Measurements from ENCODE around the gene TIGD1. TPM values are rescaled to one million over a fixed set of nuclear protein-coding genes. Genes with fewer than 3 reads are reported as not detected.

TIGD1 gene
- total and polyA plus RNA-seq, 5 donors from 2014 or later: 11.2 to 15.1 (median 14.5) TPM

GRCh38 chr2:232523402-232523681 is 27.0 kb downstream of the TIGD1 start:
- Mint-ChIP-seq H3K9me3 (peaks cover 0 to under 1% (median 0%) of the 10 kb centered on the region in 7 donors), H3K27ac (no peak overlapping the region), H3K4me3 (peak overlapping the region in 2 of 4 donors; percentile 29 to 67), H3K27me3 (peaks cover 42% of the 10 kb centered on the region), H3K36me3 (no peaks in the 10 kb centered on the region), H3K4me1 (peaks cover 0 to 13% (median under 1%) of the 10 kb centered on the region in 4 donors)
- Histone ChIP-seq H3K27me3 (ENCODE audit: control insufficient read depth, insufficient read depth, low read length) (peaks cover 3% of the 10 kb centered on the region), H3K4me3 (ENCODE audit: low read depth, low read length) (no peak overlapping the region), H3K27ac (ENCODE audit: insufficient read depth, low read length, poor library complexity, severe bottlenecking) (no peak overlapping the region), H3K36me3 (ENCODE audit: control insufficient read depth, insufficient read depth, low read length) (no peaks in the 10 kb centered on the region), H3K4me1 (ENCODE audit: control insufficient read depth, insufficient read depth, low read length, poor library complexity, severe bottlenecking) (peaks cover 22% of the 10 kb centered on the region), H3K9me3 (ENCODE audit: control insufficient read depth in 2 of 2, low read length in 2 of 2) (no peaks in the 10 kb centered on the region)
- DNase-seq (no peak), ATAC-seq (ENCODE audit: low read depth in 2 of 2) (no peak)

- Mint-ChIP-seq H3K36me3 (no peaks in the 10 kb centered on the region), H3K27me3 (peaks cover 42% of the 10 kb centered on the region), H3K4me3 (peak overlapping the region in 3 of 4 donors; percentile 58 to 67 (median 61)), H3K9me3 (no peaks in the 10 kb centered on the region), H3K27ac (no peak overlapping the region), H3K4me1 (peaks cover 0 to 11% (median under 1%) of the 10 kb centered on the region in 4 donors)
- no peaks in the 10 kb centered on the region for H3K36me3 ChIP-seq (ENCODE audit: control insufficient read depth, insufficient read depth, low read length)
- H3K27ac ChIP-seq (ENCODE audit: insufficient read depth, low read length, poor library complexity, severe bottlenecking): no peak overlapping the region
- no peak overlapping the region for H3K4me3 ChIP-seq (ENCODE audit: low read depth, low read length)
- peaks cover 3% of the 10 kb centered on the region for H3K27me3 ChIP-seq (ENCODE audit: control insufficient read depth, insufficient read depth, low read length)
- no peak for ATAC-seq (ENCODE audit: low read depth in 2 of 2)
- H3K9me3 ChIP-seq (ENCODE audit: control insufficient read depth in 2 of 2, low read length in 2 of 2): no peaks in the 10 kb centered on the region
- DNase-seq: no peak
- H3K4me1 ChIP-seq (ENCODE audit: control insufficient read depth, insufficient read depth, low read length, poor library complexity, severe bottlenecking): peaks cover 22% of the 10 kb centered on the region
These were observed 27.5 kb downstream of the TIGD1 start for GRCh38 chr2:232522623-232523401.

- H3K4me1 Mint-ChIP-seq: peaks cover 0 to 11% (median under 1%) of the 10 kb centered on the region in 4 donors
- Histone ChIP-seq H3K4me1 (ENCODE audit: control insufficient read depth, insufficient read depth, low read length, poor library complexity, severe bottlenecking) (peaks cover 22% of the 10 kb centered on the region), H3K9me3 (ENCODE audit: control insufficient read depth in 2 of 2, low read length in 2 of 2) (no peaks in the 10 kb centered on the region), H3K27ac (ENCODE audit: insufficient read depth, low read length, poor library complexity, severe bottlenecking) (no peak overlapping the region), H3K4me3 (ENCODE audit: low read depth, low read length) (no peak overlapping the region), H3K36me3 (ENCODE audit: control insufficient read depth, insufficient read depth, low read length) (no peaks in the 10 kb centered on the region), H3K27me3 (ENCODE audit: control insufficient read depth, insufficient read depth, low read length) (peaks cover 3% of the 10 kb centered on the region)
- ATAC-seq (ENCODE audit: low read depth in 2 of 2) (peak; percentile 53 to 55), DNase-seq (peak; percentile 47 to 62 (median 47))
- H3K9me3 Mint-ChIP-seq: no peaks in the 10 kb centered on the region
- H3K4me3 Mint-ChIP-seq: no peak overlapping the region
- H3K27ac Mint-ChIP-seq: no peak overlapping the region
- H3K36me3 Mint-ChIP-seq: no peaks in the 10 kb centered on the region
- peaks cover 45% of the 10 kb centered on the region for H3K27me3 Mint-ChIP-seq
These were observed 28.3 kb downstream of the TIGD1 start for GRCh38 chr2:232521959-232522622.

DNA sequence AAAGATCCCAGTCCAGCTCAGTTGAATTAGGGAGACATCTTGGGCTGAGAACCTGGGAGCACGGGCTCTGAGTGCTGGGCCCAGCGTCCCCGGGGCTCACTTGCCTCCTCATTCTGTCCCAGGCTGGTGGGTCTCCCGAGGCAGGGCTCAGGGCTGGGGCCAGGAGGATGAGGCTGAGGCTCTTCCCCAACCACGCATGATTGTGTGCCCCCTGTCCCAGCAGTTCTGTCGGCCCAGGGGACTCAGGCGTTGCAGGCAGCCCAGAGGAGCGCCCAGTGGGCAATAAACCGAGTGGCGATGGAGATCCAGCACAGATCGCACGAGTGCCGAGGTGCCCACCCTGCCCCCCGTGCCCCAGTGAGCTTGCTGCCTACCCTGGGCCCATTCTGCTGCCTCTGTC is 29.3 kb downstream of the TIGD1 start:
- DNase-seq (no peak), ATAC-seq (ENCODE audit: low read depth in 2 of 2) (no peak)
- no peak overlapping the region for H3K27ac ChIP-seq (ENCODE audit: insufficient read depth, low read length, poor library complexity, severe bottlenecking)
- Mint-ChIP-seq H3K4me3 (peak overlapping the region in 2 of 4 donors; percentile 1 to 38), H3K9me3 (no peaks in the 10 kb centered on the region), H3K27me3 (peaks cover 44% of the 10 kb centered on the region), H3K4me1 (peaks cover 0 to 11% (median under 1%) of the 10 kb centered on the region in 4 donors), H3K36me3 (no peaks in the 10 kb centered on the region), H3K27ac (no peak overlapping the region)
- H3K9me3 ChIP-seq (ENCODE audit: control insufficient read depth in 2 of 2, low read length in 2 of 2): no peaks in the 10 kb centered on the region
- H3K27me3 ChIP-seq (ENCODE audit: control insufficient read depth, insufficient read depth, low read length): peaks cover 3% of the 10 kb centered on the region
- H3K4me3 ChIP-seq (ENCODE audit: low read depth, low read length): no peak overlapping the region
- peaks cover 22% of the 10 kb centered on the region for H3K4me1 ChIP-seq (ENCODE audit: control insufficient read depth, insufficient read depth, low read length, poor library complexity, severe bottlenecking)
- H3K36me3 ChIP-seq (ENCODE audit: control insufficient read depth, insufficient read depth, low read length): no peaks in the 10 kb centered on the region

GRCh38 chr2:232520489-232520888 is 29.9 kb downstream of the TIGD1 start:
- Histone ChIP-seq H3K4me1 (ENCODE audit: control insufficient read depth, insufficient read depth, low read length, poor library complexity, severe bottlenecking) (peaks cover 22% of the 10 kb centered on the region), H3K27me3 (ENCODE audit: control insufficient read depth, insufficient read depth, low read length) (peaks cover 3% of the 10 kb centered on the region), H3K27ac (ENCODE audit: insufficient read depth, low read length, poor library complexity, severe bottlenecking) (no peak overlapping the region), H3K4me3 (ENCODE audit: low read depth, low read length) (no peak overlapping the region), H3K36me3 (ENCODE audit: control insufficient read depth, insufficient read depth, low read length) (no peaks in the 10 kb centered on the region), H3K9me3 (ENCODE audit: control insufficient read depth in 2 of 2, low read length in 2 of 2) (no peaks in the 10 kb centered on the region)
- H3K27ac Mint-ChIP-seq: no peak overlapping the region
- DNase-seq (no peak), ATAC-seq (ENCODE audit: low read depth in 2 of 2) (no peak)
- H3K4me1 Mint-ChIP-seq: peaks cover 0 to 11% (median under 1%) of the 10 kb centered on the region in 4 donors
- no peak overlapping the region for H3K4me3 Mint-ChIP-seq
- no peaks in the 10 kb centered on the region for H3K36me3 Mint-ChIP-seq
- H3K27me3 Mint-ChIP-seq: peaks cover 46% of the 10 kb centered on the region
- H3K9me3 Mint-ChIP-seq: no peaks in the 10 kb centered on the region

DNA sequence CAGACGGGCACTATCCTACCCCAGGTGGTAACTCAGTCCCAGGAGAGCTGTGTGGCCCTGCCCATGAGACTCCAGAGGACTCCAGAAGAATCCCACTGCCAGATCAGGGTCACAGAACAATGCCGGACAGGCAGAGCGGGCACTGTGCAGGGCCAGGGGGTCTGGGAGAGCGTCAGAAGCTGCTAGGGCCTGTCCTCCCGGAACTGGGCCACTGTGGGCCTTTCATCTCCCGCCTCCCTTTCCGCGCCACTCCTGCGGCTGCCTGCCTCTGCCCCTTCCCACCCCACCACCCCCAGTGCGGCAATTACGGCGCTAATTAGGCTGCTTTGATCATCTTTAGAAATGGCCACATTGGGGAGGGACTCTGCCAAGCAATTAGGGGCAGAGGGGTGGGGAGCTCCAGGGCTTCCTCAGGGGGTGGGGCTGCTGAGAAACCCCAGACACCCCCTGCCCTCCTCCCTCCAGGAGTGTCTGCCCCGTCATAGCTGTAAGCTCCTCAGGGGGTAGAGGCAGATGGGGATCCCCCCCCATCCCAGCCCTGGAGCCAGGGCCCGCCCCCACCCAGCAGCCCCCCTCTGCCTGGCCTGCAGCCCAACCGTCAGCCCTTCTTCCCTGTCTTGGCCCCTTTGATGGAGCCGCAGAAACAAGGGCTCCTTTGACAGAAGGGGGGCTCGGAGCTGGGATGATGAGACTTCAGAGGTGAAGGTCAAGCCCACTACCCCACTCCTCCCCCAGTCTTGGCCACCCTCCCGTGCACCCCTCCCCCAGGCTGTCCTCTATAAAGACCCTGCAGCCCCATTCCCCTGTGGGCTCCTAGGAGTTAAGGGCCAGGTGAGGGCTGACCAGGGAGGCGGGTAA is 30.5 kb downstream of the TIGD1 start, which contains the start of gene PRSS56:
TSS of gene PRSS56 (plus strand) at position 808 of the 858 bp plus-strand sequence. CDS start 211 bp downstream, outside the sequence.
- H3K27me3 Mint-ChIP-seq: peaks cover 46% of the 10 kb centered on the region
- DNase-seq (no peak), ATAC-seq (ENCODE audit: low read depth in 2 of 2) (no peak)
- peaks cover 0 to 11% (median under 1%) of the 10 kb centered on the region in 4 donors for H3K4me1 Mint-ChIP-seq
- H3K27ac Mint-ChIP-seq: no peak within 1 kb of the TSS
- H3K9me3 ChIP-seq (ENCODE audit: control insufficient read depth in 2 of 2, low read length in 2 of 2): no peaks in the 10 kb centered on the region
- no peaks in the 10 kb centered on the region for H3K36me3 ChIP-seq (ENCODE audit: control insufficient read depth, insufficient read depth, low read length)
- peaks cover 3% of the 10 kb centered on the region for H3K27me3 ChIP-seq (ENCODE audit: control insufficient read depth, insufficient read depth, low read length)
- no peaks in the 10 kb centered on the region for H3K36me3 Mint-ChIP-seq
- H3K9me3 Mint-ChIP-seq: no peaks in the 10 kb centered on the region
- no peak within 1 kb of the TSS for H3K27ac ChIP-seq (ENCODE audit: insufficient read depth, low read length, poor library complexity, severe bottlenecking)
- H3K4me3 Mint-ChIP-seq: peak within 1 kb of the TSS in 1 of 4 donors; percentile 1
- H3K4me1 ChIP-seq (ENCODE audit: control insufficient read depth, insufficient read depth, low read length, poor library complexity, severe bottlenecking): peaks cover 22% of the 10 kb centered on the region
- H3K4me3 ChIP-seq (ENCODE audit: low read depth, low read length): no peak within 1 kb of the TSS

GRCh38 chr2:232518844-232519243 is 31.5 kb downstream of the TIGD1 start:
- no peaks in the 10 kb centered on the region for H3K9me3 Mint-ChIP-seq
- ATAC-seq (ENCODE audit: low read depth in 2 of 2) (no peak), DNase-seq (no peak)
- H3K36me3 Mint-ChIP-seq: no peaks in the 10 kb centered on the region
- H3K4me3 Mint-ChIP-seq: no peak overlapping the region
- no peak overlapping the region for H3K27ac Mint-ChIP-seq
- no peak overlapping the region for H3K27ac ChIP-seq (ENCODE audit: insufficient read depth, low read length, poor library complexity, severe bottlenecking)
- no peaks in the 10 kb centered on the region for H3K9me3 ChIP-seq (ENCODE audit: control insufficient read depth in 2 of 2, low read length in 2 of 2)
- peaks cover 3% of the 10 kb centered on the region for H3K27me3 ChIP-seq (ENCODE audit: control insufficient read depth, insufficient read depth, low read length)
- peaks cover 44% of the 10 kb centered on the region for H3K27me3 Mint-ChIP-seq
- H3K4me3 ChIP-seq (ENCODE audit: low read depth, low read length): no peak overlapping the region
- H3K4me1 Mint-ChIP-seq: peaks cover 0 to 7% (median under 1%) of the 10 kb centered on the region in 4 donors
- H3K36me3 ChIP-seq (ENCODE audit: control insufficient read depth, insufficient read depth, low read length): no peaks in the 10 kb centered on the region
- peaks cover 17% of the 10 kb centered on the region for H3K4me1 ChIP-seq (ENCODE audit: control insufficient read depth, insufficient read depth, low read length, poor library complexity, severe bottlenecking)

All from CD4-positive, CD25-positive, alpha-beta regulatory T cell (primary cell).